HepG2 (cell line): ENCODE measurements around the gene CA10. TPM values are rescaled to one million over a fixed set of nuclear protein-coding genes. Genes with fewer than 3 reads are reported as not detected.

Experiments used
- ATF4 ChIP-seq, 2 experiments: fragments of 450-650 bp in 1 of 2; sonication (generic) in 1 of 2; formaldehyde crosslinking; IDR thresholded peaks; 2 replicates each; pipeline versions ENCODE4 v1.5.0 to v1.8.0; 2020 to 2022; ENCODE audit warnings: mild to moderate bottlenecking in 1 of 2, missing genetic modification reagents in 1 of 2
- BCL3 ChIP-seq: sonication (generic); formaldehyde crosslinking; IDR thresholded peaks from 2 replicates; pipeline ENCODE4 v1.5.1; 2020; ENCODE audit warnings: mild to moderate bottlenecking, missing genetic modification reagents, moderate library complexity
- BCL6 ChIP-seq: IDR thresholded peaks from 2 replicates; pipeline ENCODE4 v1.6.1; 2016; ENCODE audit warnings: missing genetic modification reagents, missing compliant biosample characterization
- LRRFIP1 ChIP-seq: sonication (generic); formaldehyde crosslinking; conservative IDR thresholded peaks from 2 replicates; pipeline ENCODE4 v1.4.0; 2020; ENCODE audit warnings: missing genetic modification reagents
- PAF1 ChIP-seq: IDR thresholded peaks from 2 replicates; pipeline ENCODE4 v1.6.1; 2016; ENCODE audit warnings: missing genetic modification reagents, missing compliant biosample characterization
- RELA ChIP-seq: sonication (generic); formaldehyde crosslinking; IDR thresholded peaks from 2 replicates; pipeline ENCODE4 v1.4.0; 2020; ENCODE audit warnings: missing genetic modification reagents
- SAP130 ChIP-seq: IDR thresholded peaks from 2 replicates; pipeline ENCODE4 v1.6.1; 2016; ENCODE audit warnings: low read depth
- TCF12 ChIP-seq, 2 experiments: fragments of 450-650 bp in 1 of 2; sonication (generic) in 1 of 2; formaldehyde crosslinking in 1 of 2; IDR thresholded peaks; 2 replicates each; pipeline versions ENCODE4 v1.6.1 to v1.8.0; 2017 to 2022; ENCODE audit warnings: antibody characterized with exemption in 1 of 2, mild to moderate bottlenecking in 1 of 2, missing genetic modification reagents in 1 of 2, moderate library complexity in 1 of 2
- ZNF512 ChIP-seq: sonication (generic); formaldehyde crosslinking; IDR thresholded peaks from 2 replicates; pipeline ENCODE4 v1.4.0; 2020; ENCODE audit warnings: mild to moderate bottlenecking, missing genetic modification reagents
- polyA plus RNA-seq, 8 experiments: library from polyadenylated mRNA; depleted of rRNA in 3 of 8; stranded (reverse) in 7 of 8; unstranded in 1 of 8; fragments of >200 nt; fragmentation: Illumina TruSeq in 4 of 8; extraction: Trizol in 4 of 8; gene quantifications; 2 replicates each; pipeline versions ENCODE4 v1.2.1 to v1.2.3, GENCODE V29; 2011 to 2016; ENCODE audit warnings: low read depth in 4 of 8, missing spikeins in 1 of 8, mixed read lengths in 1 of 8; ENCODE audit not compliant: insufficient read depth in 1 of 8
- total RNA-seq, 5 experiments: library from RNA; depleted of rRNA; stranded (reverse); fragments of >200 nt; fragmentation: Illumina TruSeq; extraction: Trizol; gene quantifications; 2 replicates each; pipeline ENCODE4 v1.2.3, GENCODE V29; 2016; ENCODE audit warnings: low read depth in 1 of 5

CA10 gene
- total and polyA plus RNA-seq, 2 of the 13 experiments (the other 11 are each of a cell fraction or from before 2014, with no cell fraction given), result not detected

GRCh38 chr17:52035336-52035915, 123.1 kb downstream of the CA10 start (continued):
- TF ChIP-seq LRRFIP1 (no peak), BCL3 (no peak), ATF4 (CRISPR knock-in tag; IDR thresholded peaks at IDR 0.05) (no peak), BCL6 (CRISPR knock-in tag) (no peak), SAP130 (no peak), PAF1 (CRISPR knock-in tag) (no peak), ZNF512 (CRISPR knock-in tag) (no peak), TCF12 (IDR thresholded peaks at IDR 0.05) (no peak), TCF12 (CRISPR knock-in tag; IDR thresholded peaks at IDR 0.05) (no peak), RELA (no peak)
- TF ChIP-seq, all 625 proteins: peak for 0
